ENCODE results near the gene LRP1B.

- TF ChIP-seq CTCF (IDR thresholded peaks at IDR 0.05) = no peak
- TF ChIP-seq POLR2A (IDR thresholded peaks at IDR 0.05) = no peak
Observed at GRCh38 chr2:141930803-141931202, 200.0 kb downstream of the LRP1B start.

Data from vagina (tissue), 2 donors.